CD4-positive, CD25-positive, alpha-beta regulatory T cell (primary cell): ENCODE results near the gene ZBTB48. TPM values are rescaled to one million over a fixed set of nuclear protein-coding genes. Genes with fewer than 3 reads are reported as not detected.

Experiments used
- ATAC-seq, 2 donors: fragments of 150-1000 bp; cut with Tn5 transposase; one replicate each; pipeline ENCODE4 v1.10.0; 2021; ENCODE audit warnings: low read depth in 2 of 2, moderate number of reproducible peaks in 2 of 2, moderate library complexity in 1 of 2
- DNase-seq, 3 donors: peaks; one replicate each; pipeline versions ENCODE4 v3.0.0 to v3.0.0-alpha.2; 2012 to 2022; ENCODE audit warnings: mixed read lengths in 1 of 3
- H3K27ac ChIP-seq: one replicate; pipeline ENCODE4 v1.7.0; 2013; ENCODE audit warnings: mild to moderate bottlenecking, low read length; ENCODE audit not compliant: insufficient read depth, poor library complexity, severe bottlenecking
- H3K27me3 ChIP-seq: one replicate; pipeline ENCODE4 v1.7.0; 2013; ENCODE audit warnings: low read length; ENCODE audit not compliant: control insufficient read depth, insufficient read depth
- H3K36me3 ChIP-seq: one replicate; pipeline ENCODE4 v1.7.0; 2013; ENCODE audit warnings: mild to moderate bottlenecking, low read length, moderate library complexity; ENCODE audit not compliant: control insufficient read depth, insufficient read depth
- H3K4me1 ChIP-seq: 2 replicates; pipeline ENCODE4 v1.7.0; 2013; ENCODE audit warnings: mild to moderate bottlenecking, low read length; ENCODE audit not compliant: insufficient read depth, control insufficient read depth, poor library complexity, severe bottlenecking
- H3K4me3 ChIP-seq: one replicate; pipeline ENCODE4 v1.7.0; 2013; ENCODE audit warnings: low read depth, mild to moderate bottlenecking, low read length, moderate library complexity
- H3K9me3 ChIP-seq, 2 experiments: 1 replicate in 1 of 2; 2 replicates in 1 of 2; pipeline ENCODE4 v1.7.0; 2013; ENCODE audit warnings: low read length in 2 of 2, mild to moderate bottlenecking in 1 of 2, moderate library complexity in 1 of 2; ENCODE audit not compliant: control insufficient read depth in 2 of 2
- H3K27ac Mint-ChIP-seq, 3 donors: one replicate each; pipeline ENCODE4 v1.8.0; 2020 to 2022; ENCODE audit warnings: mild to moderate bottlenecking in 3 of 3, mixed read lengths in 3 of 3, moderate library complexity in 2 of 3
- H3K27me3 Mint-ChIP-seq: one replicate; pipeline ENCODE4 v1.8.0; 2022; ENCODE audit warnings: mild to moderate bottlenecking, mixed read lengths
- H3K36me3 Mint-ChIP-seq: one replicate; pipeline ENCODE4 v1.8.0; 2020; ENCODE audit warnings: mixed read lengths
- H3K4me1 Mint-ChIP-seq, 4 donors: one replicate each; pipeline ENCODE4 v1.8.0; 2020 to 2022; ENCODE audit warnings: mixed read lengths in 4 of 4, mild to moderate bottlenecking in 1 of 4
- H3K4me3 Mint-ChIP-seq, 4 donors: one replicate each; pipeline ENCODE4 v1.8.0; 2020 to 2022; ENCODE audit warnings: mild to moderate bottlenecking in 4 of 4, mixed read lengths in 4 of 4, moderate library complexity in 3 of 4
- H3K9me3 Mint-ChIP-seq, 7 donors: one replicate each; pipeline ENCODE4 v1.8.0; 2020 to 2022; ENCODE audit warnings: mixed read lengths in 7 of 7, mild to moderate bottlenecking in 3 of 7, moderate library complexity in 2 of 7
- polyA plus RNA-seq, 4 donors: library from polyadenylated mRNA; unstranded; fragments of 300-500 nt; fragmentation: Illumina TruSeq; gene quantifications; one replicate each; pipeline ENCODE4 v1.2.3, GENCODE V29; 2021
- total RNA-seq: library from RNA; stranded (reverse); gene quantifications from one replicate; pipeline ENCODE4 v1.2.3, GENCODE V29; 2022

Gene ZBTB48
- total and polyA plus RNA-seq, 5 donors from 2014 or later, result 18.6 to 41.8 (median 22.2) TPM

DNA sequence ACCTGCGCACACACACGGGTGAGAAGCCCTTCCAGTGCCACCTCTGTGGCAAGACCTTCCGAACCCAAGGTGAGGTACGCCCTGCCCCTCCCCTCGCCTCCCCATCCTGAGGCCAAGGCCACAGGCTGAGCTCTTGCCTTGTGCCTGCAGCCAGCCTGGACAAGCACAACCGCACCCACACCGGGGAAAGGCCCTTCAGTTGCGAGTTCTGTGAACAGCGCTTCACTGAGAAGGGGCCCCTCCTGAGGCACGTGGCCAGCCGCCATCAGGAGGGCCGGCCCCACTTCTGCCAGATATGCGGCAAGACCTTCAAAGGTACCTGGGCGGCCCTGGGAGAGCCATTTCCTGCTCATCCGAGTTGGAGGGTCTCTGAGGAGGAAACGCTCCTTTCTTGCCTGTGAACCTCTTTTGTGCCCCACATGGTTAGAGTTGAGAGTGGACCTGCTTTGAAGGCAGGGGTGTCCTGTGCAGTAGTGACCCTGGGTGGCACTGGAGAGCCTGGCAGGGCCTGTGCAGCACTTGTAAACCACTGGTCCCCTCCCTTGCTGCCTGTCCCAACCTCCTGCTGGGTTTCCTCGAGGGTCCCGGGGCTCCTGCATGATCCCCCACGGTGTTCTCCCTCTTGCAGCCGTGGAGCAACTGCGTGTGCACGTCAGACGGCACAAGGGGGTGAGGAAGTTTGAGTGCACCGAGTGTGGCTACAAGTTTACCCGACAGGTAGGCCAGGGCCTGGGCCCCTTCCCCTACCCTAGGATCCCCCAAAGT, 8.5 kb downstream of the ZBTB48 start:
- H3K36me3 ChIP-seq, result peaks cover 43% of the 10 kb centered on the region
- Mint-ChIP-seq H3K27me3 (no peaks in the 10 kb centered on the region), H3K9me3 (no peaks in the 10 kb centered on the region), H3K27ac (no peak overlapping the region), H3K4me1 (peaks cover 0 to 40% (median 15%) of the 10 kb centered on the region in 4 donors), H3K4me3 (no peak overlapping the region), H3K36me3 (no peaks in the 10 kb centered on the region)
- H3K27me3 ChIP-seq, result no peaks in the 10 kb centered on the region
- H3K9me3 ChIP-seq, result no peaks in the 10 kb centered on the region
- H3K4me3 ChIP-seq, result no peak overlapping the region
- H3K27ac ChIP-seq, result no peak overlapping the region
- ATAC-seq (no peak), DNase-seq (no peak)
- H3K4me1 ChIP-seq, result peaks cover 20% of the 10 kb centered on the region

DNA sequence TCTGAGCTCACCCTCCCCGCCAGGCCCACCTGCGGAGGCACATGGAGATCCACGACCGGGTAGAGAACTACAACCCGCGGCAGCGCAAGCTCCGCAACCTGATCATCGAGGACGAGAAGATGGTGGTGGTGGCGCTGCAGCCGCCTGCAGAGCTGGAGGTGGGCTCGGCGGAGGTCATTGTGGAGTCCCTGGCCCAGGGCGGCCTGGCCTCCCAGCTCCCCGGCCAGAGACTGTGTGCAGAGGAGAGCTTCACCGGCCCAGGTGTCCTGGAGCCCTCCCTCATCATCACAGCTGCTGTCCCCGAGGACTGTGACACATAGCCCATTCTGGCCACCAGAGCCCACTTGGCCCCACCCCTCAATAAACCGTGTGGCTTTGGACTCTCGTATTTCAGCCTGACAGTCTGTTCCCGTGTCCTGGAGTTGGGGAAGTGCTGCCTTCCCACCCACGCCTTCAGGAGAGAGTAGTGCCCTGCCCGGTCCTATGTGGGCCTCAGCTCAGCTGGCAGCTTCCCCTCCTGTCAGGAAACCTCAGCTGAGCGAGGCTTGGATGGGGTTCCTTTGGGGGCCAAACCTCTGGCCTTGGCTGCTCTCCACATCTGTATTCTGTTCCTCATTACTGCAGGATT, 9.2 kb downstream of the ZBTB48 start:
- Histone ChIP-seq H3K4me1 (peaks cover 20% of the 10 kb centered on the region), H3K9me3 (no peaks in the 10 kb centered on the region), H3K36me3 (peaks cover 49% of the 10 kb centered on the region), H3K4me3 (no peak overlapping the region), H3K27me3 (no peaks in the 10 kb centered on the region), H3K27ac (no peak overlapping the region)
- peak overlapping the region in 1 of 3 donors; percentile 29 for H3K27ac Mint-ChIP-seq
- H3K27me3 Mint-ChIP-seq, result no peaks in the 10 kb centered on the region
- H3K9me3 Mint-ChIP-seq, result no peaks in the 10 kb centered on the region
- ATAC-seq (no peak), DNase-seq (no peak)
- H3K4me3 Mint-ChIP-seq, result peak overlapping the region in 1 of 4 donors; percentile 48
- peaks cover 0 to 40% (median 15%) of the 10 kb centered on the region in 4 donors for H3K4me1 Mint-ChIP-seq
- H3K36me3 Mint-ChIP-seq, result peaks cover 3% of the 10 kb centered on the region

DNA sequence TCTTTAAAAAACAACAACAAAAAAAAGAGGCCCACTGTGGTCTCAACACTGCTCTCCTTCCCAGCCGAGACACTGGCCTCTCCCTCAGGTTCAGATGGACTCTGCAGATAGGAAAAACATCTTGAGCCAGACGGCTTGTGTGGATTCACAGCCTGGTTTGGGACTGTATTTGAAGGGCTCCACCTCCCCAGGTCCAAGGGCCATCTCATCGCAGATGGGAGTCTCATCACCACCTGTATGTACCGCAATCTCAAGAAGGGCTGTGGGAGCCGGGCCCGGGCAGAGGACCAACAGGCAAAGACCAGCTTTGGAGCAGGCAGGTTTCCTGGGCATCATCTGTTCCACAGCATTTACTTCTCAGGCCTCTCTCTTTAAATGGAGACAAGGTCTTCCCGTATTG, 10.3 kb downstream of the ZBTB48 start:
- Histone ChIP-seq H3K36me3 (peaks cover 60% of the 10 kb centered on the region), H3K27ac (no peak overlapping the region), H3K9me3 (no peaks in the 10 kb centered on the region), H3K4me1 (peaks cover 17% of the 10 kb centered on the region), H3K4me3 (no peak overlapping the region), H3K27me3 (no peaks in the 10 kb centered on the region)
- Mint-ChIP-seq H3K9me3 (no peaks in the 10 kb centered on the region), H3K27ac (no peak overlapping the region), H3K4me3 (peak overlapping the region in 1 of 4 donors; percentile 5), H3K4me1 (peaks cover 0 to 36% (median 7%) of the 10 kb centered on the region in 4 donors), H3K36me3 (peaks cover 8% of the 10 kb centered on the region), H3K27me3 (no peaks in the 10 kb centered on the region)
- ATAC-seq (no peak), DNase-seq (no peak)

- H3K36me3 Mint-ChIP-seq, result peaks cover 17% of the 10 kb centered on the region
- DNase-seq (no peak), ATAC-seq (no peak)
- Histone ChIP-seq H3K9me3 (no peaks in the 10 kb centered on the region), H3K27ac (no peak overlapping the region), H3K27me3 (no peaks in the 10 kb centered on the region), H3K4me1 (peaks cover 17% of the 10 kb centered on the region), H3K4me3 (no peak overlapping the region), H3K36me3 (peaks cover 71% of the 10 kb centered on the region)
- H3K9me3 Mint-ChIP-seq, result no peaks in the 10 kb centered on the region
- H3K27me3 Mint-ChIP-seq, result no peaks in the 10 kb centered on the region
- H3K4me3 Mint-ChIP-seq, result peak overlapping the region in 1 of 4 donors; percentile 22
- H3K27ac Mint-ChIP-seq, result peak overlapping the region in 2 of 3 donors; percentile 32 to 80
- H3K4me1 Mint-ChIP-seq, result peaks cover 0 to 45% (median 15%) of the 10 kb centered on the region in 4 donors
Measured at GRCh38 chr1:6591222-6591621, 11.4 kb downstream of the ZBTB48 start.

- H3K4me1 Mint-ChIP-seq, result peaks cover 0 to 47% (median 15%) of the 10 kb centered on the region in 4 donors
Measured at GRCh38 chr1:6591644-6592043, 11.8 kb downstream of the ZBTB48 start.

GRCh38 chr1:6592441-6592840, 12.6 kb downstream of the ZBTB48 start:
- no peak overlapping the region for H3K4me3 ChIP-seq
- H3K9me3 ChIP-seq, result no peaks in the 10 kb centered on the region
- no peaks in the 10 kb centered on the region for H3K27me3 ChIP-seq
- Mint-ChIP-seq H3K4me1 (peaks cover 0 to 47% (median 15%) of the 10 kb centered on the region in 4 donors), H3K36me3 (peaks cover 21% of the 10 kb centered on the region), H3K27ac (no peak overlapping the region), H3K9me3 (no peaks in the 10 kb centered on the region), H3K27me3 (peaks cover 4% of the 10 kb centered on the region), H3K4me3 (no peak overlapping the region)
- no peak overlapping the region for H3K27ac ChIP-seq
- H3K36me3 ChIP-seq, result peaks cover 83% of the 10 kb centered on the region
- ATAC-seq (no peak), DNase-seq (no peak)
- peaks cover 27% of the 10 kb centered on the region for H3K4me1 ChIP-seq

More at GRCh38 chr1:6591644-6592043, 11.8 kb downstream of the ZBTB48 start:
- no peaks in the 10 kb centered on the region for H3K9me3 ChIP-seq
- H3K36me3 ChIP-seq, result peaks cover 75% of the 10 kb centered on the region
- H3K27ac Mint-ChIP-seq, result peak overlapping the region in 1 of 3 donors; percentile 39
- peaks cover 19% of the 10 kb centered on the region for H3K4me1 ChIP-seq
- no peaks in the 10 kb centered on the region for H3K27me3 ChIP-seq
- H3K27ac ChIP-seq, result no peak overlapping the region
- no peaks in the 10 kb centered on the region for H3K9me3 Mint-ChIP-seq
- no peak overlapping the region for H3K4me3 Mint-ChIP-seq
- H3K36me3 Mint-ChIP-seq, result peaks cover 21% of the 10 kb centered on the region
- no peak for ATAC-seq
- H3K27me3 Mint-ChIP-seq, result peaks cover 4% of the 10 kb centered on the region
- H3K4me3 ChIP-seq, result no peak overlapping the region
- no peak for DNase-seq

GRCh38 chr1:6592865-6593593, 13.2 kb downstream of the ZBTB48 start:
- Histone ChIP-seq H3K27ac (no peak overlapping the region), H3K27me3 (no peaks in the 10 kb centered on the region), H3K4me3 (no peak overlapping the region), H3K9me3 (no peaks in the 10 kb centered on the region), H3K4me1 (peaks cover 33% of the 10 kb centered on the region), H3K36me3 (peaks cover 89% of the 10 kb centered on the region)
- peaks cover 21% of the 10 kb centered on the region for H3K36me3 Mint-ChIP-seq
- peaks cover 0 to 49% (median 14%) of the 10 kb centered on the region in 4 donors for H3K4me1 Mint-ChIP-seq
- ATAC-seq (no peak), DNase-seq (no peak)
- peaks cover 4% of the 10 kb centered on the region for H3K27me3 Mint-ChIP-seq
- H3K9me3 Mint-ChIP-seq, result no peaks in the 10 kb centered on the region
- no peak overlapping the region for H3K4me3 Mint-ChIP-seq
- H3K27ac Mint-ChIP-seq, result no peak overlapping the region
